GM19035 (cell line): Measurements from ENCODE around the gene ZDHHC11B.
"Not testable (repeated sequence)": the region's sequence is repeated elsewhere in the genome, so short reads cannot be mapped to it uniquely, and the experiment has no call there.

Experiments used
- ATAC-seq: cut with Tn5 transposase; IDR thresholded peaks from one replicate; pipeline ENCODE4 v1.9.1; 2021; ENCODE audit not compliant: unreplicated experiment

Gene ZDHHC11B

GRCh38 chr5:756865-757345 is 27.6 kb downstream of the ZDHHC11B start:
- no peak for ATAC-seq

- no peak for ATAC-seq
These were observed 28.4 kb downstream of the ZDHHC11B start for GRCh38 chr5:756171-756570.

GRCh38 chr5:754143-754632 is 30.3 kb downstream of the ZDHHC11B start:
- not testable (repeated sequence) for ATAC-seq

GRCh38 chr5:753567-754142 is 30.9 kb downstream of the ZDHHC11B start:
- ATAC-seq = not testable (repeated sequence)

GRCh38 chr5:752532-753115 is 31.9 kb downstream of the ZDHHC11B start:
- not testable (repeated sequence) for ATAC-seq

GRCh38 chr5:751992-752391 is 32.5 kb downstream of the ZDHHC11B start:
- ATAC-seq = not testable (repeated sequence)

- ATAC-seq = no peak
These were observed 33.0 kb downstream of the ZDHHC11B start for GRCh38 chr5:751496-751895.

GRCh38 chr5:750226-750625 is 34.3 kb downstream of the ZDHHC11B start:
- not testable (repeated sequence) for ATAC-seq

GRCh38 chr5:749101-749670 is 35.3 kb downstream of the ZDHHC11B start:
- ATAC-seq = no peak

GRCh38 chr5:748011-748980 is 36.2 kb downstream of the ZDHHC11B start:
- ATAC-seq = not testable (repeated sequence)

- not testable (repeated sequence) for ATAC-seq
These were observed 37.2 kb downstream of the ZDHHC11B start for GRCh38 chr5:747303-747844.

GRCh38 chr5:746258-746761 is 38.2 kb downstream of the ZDHHC11B start:
- no peak for ATAC-seq

- ATAC-seq = not testable (repeated sequence)
These were observed 39.0 kb downstream of the ZDHHC11B start for GRCh38 chr5:745272-746142.

- not testable (repeated sequence) for ATAC-seq
These were observed 40.7 kb downstream of the ZDHHC11B start for GRCh38 chr5:743696-744404.

- not testable (repeated sequence) for ATAC-seq
These were observed 42.3 kb downstream of the ZDHHC11B start for GRCh38 chr5:742276-742675.

- not testable (repeated sequence) for ATAC-seq
These were observed 50.4 kb downstream of the ZDHHC11B start for GRCh38 chr5:734145-734544.

GRCh38 chr5:732754-733454 is 51.6 kb downstream of the ZDHHC11B start:
- not testable (repeated sequence) for ATAC-seq

GRCh38 chr5:729225-729624 is 55.3 kb downstream of the ZDHHC11B start:
- ATAC-seq = not testable (repeated sequence)
